ENCODE measurements around the gene KIF5C.

KIF5C gene

DNA sequence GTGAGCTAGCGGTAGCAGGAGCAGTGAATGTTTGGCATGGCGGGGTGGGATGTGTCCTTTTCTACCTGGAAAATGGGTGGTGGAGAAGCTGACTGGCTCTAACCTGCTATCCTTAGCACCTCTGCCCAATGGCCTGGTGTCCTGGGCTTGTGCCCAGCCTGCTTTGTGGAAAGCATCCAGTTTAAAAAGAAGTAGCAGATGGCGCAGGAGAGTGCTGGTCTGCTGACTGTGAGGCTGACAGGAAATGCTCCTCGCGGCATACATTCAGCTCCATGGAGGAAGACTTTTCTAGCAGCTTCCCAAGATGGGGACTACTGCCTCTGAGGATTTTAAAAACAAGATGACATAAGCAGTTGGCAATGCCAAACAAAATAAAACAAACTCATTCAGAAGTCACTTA lies 107.3 kb downstream of the KIF5C start:
- TF ChIP-seq, protein P1, sequence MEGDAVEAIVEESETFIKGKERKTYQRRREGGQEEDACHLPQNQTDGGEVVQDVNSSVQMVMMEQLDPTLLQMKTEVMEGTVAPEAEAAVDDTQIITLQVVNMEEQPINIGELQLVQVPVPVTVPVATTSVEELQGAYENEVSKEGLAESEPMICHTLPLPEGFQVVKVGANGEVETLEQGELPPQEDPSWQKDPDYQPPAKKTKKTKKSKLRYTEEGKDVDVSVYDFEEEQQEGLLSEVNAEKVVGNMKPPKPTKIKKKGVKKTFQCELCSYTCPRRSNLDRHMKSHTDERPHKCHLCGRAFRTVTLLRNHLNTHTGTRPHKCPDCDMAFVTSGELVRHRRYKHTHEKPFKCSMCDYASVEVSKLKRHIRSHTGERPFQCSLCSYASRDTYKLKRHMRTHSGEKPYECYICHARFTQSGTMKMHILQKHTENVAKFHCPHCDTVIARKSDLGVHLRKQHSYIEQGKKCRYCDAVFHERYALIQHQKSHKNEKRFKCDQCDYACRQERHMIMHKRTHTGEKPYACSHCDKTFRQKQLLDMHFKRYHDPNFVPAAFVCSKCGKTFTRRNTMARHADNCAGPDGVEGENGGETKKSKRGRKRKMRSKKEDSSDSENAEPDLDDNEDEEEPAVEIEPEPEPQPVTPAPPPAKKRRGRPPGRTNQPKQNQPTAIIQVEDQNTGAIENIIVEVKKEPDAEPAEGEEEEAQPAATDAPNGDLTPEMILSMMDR (IDR thresholded peaks at IDR 0.05; ENCODE audit: borderline replicate concordance, extremely low read depth, low read length, poor library complexity, severe bottlenecking): no peak
- TF ChIP-seq EZH2 (IDR thresholded peaks at IDR 0.05; ENCODE audit: borderline replicate concordance, low read depth, low read length, severe bottlenecking): no peak
- ATAC-seq (ENCODE audit: insufficient read depth, low read depth): no peak
- Histone ChIP-seq H3K4me3 (ENCODE audit: low read depth in 1 of 2, low read length in 2 of 2) (no peak overlapping the region), H3K27ac (ENCODE audit: low read length) (no peak overlapping the region), H4K20me1 (ENCODE audit: insufficient read depth, low read length) (no peaks in the 10 kb centered on the region), H2AFZ (ENCODE audit: low read depth, low read length) (no peak overlapping the region), H3K36me3 (ENCODE audit: insufficient read depth, low read length) (no peaks in the 10 kb centered on the region), H3K27me3 (ENCODE audit: insufficient read depth, low read length, poor library complexity) (no peaks in the 10 kb centered on the region), H3K9me3 (ENCODE audit: insufficient read depth, low read length, severe bottlenecking) (no peaks in the 10 kb centered on the region), H3K4me1 (ENCODE audit: insufficient read depth, low read length) (no peaks in the 10 kb centered on the region), H3K9ac (ENCODE audit: low read depth, low read length) (no peak overlapping the region), H3K4me2 (ENCODE audit: insufficient read depth, low read length) (no peak overlapping the region), H3K79me2 (ENCODE audit: insufficient read depth, low read length) (no peaks in the 10 kb centered on the region)
- no peak for DNase-seq

DNA sequence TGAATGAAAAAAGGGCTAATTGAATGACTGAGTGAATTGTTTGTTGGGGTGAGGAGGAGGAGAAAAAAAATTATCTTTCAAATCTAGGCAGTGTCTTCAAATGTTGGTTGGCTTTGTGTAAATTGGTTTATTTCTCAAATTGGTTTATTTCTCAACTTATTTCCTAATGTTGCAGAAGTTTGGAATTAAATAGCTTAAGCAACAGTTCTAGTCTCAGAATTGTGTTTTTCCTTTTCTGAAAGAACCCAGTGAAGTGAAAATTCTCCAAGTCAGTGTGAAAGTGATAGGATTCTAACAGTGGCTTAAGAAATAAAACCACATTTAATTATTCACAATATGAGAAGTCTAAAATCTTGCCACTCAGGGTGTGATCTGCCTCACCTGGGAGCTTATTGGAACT lies 108.9 kb downstream of the KIF5C start:
- H3K4me3 ChIP-seq (ENCODE audit: low read depth in 1 of 2, low read length in 2 of 2): no peak overlapping the region
- TF ChIP-seq EZH2 (IDR thresholded peaks at IDR 0.05; ENCODE audit: borderline replicate concordance, low read depth, low read length, severe bottlenecking): no peak
- TF ChIP-seq, protein P1 (IDR thresholded peaks at IDR 0.05; ENCODE audit: borderline replicate concordance, extremely low read depth, low read length, poor library complexity, severe bottlenecking): no peak
- H3K79me2 ChIP-seq (ENCODE audit: insufficient read depth, low read length): no peaks in the 10 kb centered on the region
- H3K27me3 ChIP-seq (ENCODE audit: insufficient read depth, low read length, poor library complexity): no peaks in the 10 kb centered on the region
- DNase-seq (no peak), ATAC-seq (ENCODE audit: insufficient read depth, low read depth) (no peak)
- no peaks in the 10 kb centered on the region for H4K20me1 ChIP-seq (ENCODE audit: insufficient read depth, low read length)
- no peak overlapping the region for H3K4me2 ChIP-seq (ENCODE audit: insufficient read depth, low read length)
- H3K9me3 ChIP-seq (ENCODE audit: insufficient read depth, low read length, severe bottlenecking): no peaks in the 10 kb centered on the region
- no peak overlapping the region for H2AFZ ChIP-seq (ENCODE audit: low read depth, low read length)
- no peaks in the 10 kb centered on the region for H3K4me1 ChIP-seq (ENCODE audit: insufficient read depth, low read length)
- no peak overlapping the region for H3K9ac ChIP-seq (ENCODE audit: low read depth, low read length)
- no peak overlapping the region for H3K27ac ChIP-seq (ENCODE audit: low read length)
- no peaks in the 10 kb centered on the region for H3K36me3 ChIP-seq (ENCODE audit: insufficient read depth, low read length)

- TF ChIP-seq, protein P1 (IDR thresholded peaks at IDR 0.05; ENCODE audit: borderline replicate concordance, extremely low read depth, low read length, poor library complexity, severe bottlenecking): no peak
- TF ChIP-seq EZH2 (IDR thresholded peaks at IDR 0.05; ENCODE audit: borderline replicate concordance, low read depth, low read length, severe bottlenecking): no peak
- ATAC-seq (ENCODE audit: insufficient read depth, low read depth): no peak
Measured at GRCh38 chr2:148984449-148984848, 109.4 kb downstream of the KIF5C start.

DNA sequence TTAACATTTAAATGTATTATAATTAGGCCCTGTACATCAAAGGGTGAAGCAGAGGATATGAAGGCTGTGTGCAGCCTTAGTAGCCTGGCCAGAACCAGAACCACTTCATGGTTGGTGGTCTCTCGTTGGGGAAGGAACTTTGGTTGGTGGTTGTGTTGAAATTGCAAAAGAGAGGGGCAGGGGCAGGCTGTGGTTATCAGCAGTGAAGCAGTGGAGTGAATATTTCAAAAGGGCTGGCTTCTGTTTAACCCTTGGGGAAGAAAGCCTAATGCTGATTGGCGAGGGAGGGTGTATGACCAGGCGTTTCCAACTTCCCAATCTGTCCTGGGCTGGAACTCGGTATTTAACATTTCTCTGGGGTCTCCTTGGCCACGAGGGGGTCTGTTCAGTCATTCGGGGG lies 112.3 kb downstream of the KIF5C start:
- ATAC-seq (ENCODE audit: insufficient read depth, low read depth): no peak
- Histone ChIP-seq H3K9ac (ENCODE audit: low read depth, low read length) (no peak overlapping the region), H3K27ac (ENCODE audit: low read length) (no peak overlapping the region), H4K20me1 (ENCODE audit: insufficient read depth, low read length) (no peaks in the 10 kb centered on the region), H3K79me2 (ENCODE audit: insufficient read depth, low read length) (no peaks in the 10 kb centered on the region), H2AFZ (ENCODE audit: low read depth, low read length) (no peak overlapping the region), H3K4me3 (ENCODE audit: low read depth in 1 of 2, low read length in 2 of 2) (no peak overlapping the region), H3K36me3 (ENCODE audit: insufficient read depth, low read length) (no peaks in the 10 kb centered on the region), H3K9me3 (ENCODE audit: insufficient read depth, low read length, severe bottlenecking) (no peaks in the 10 kb centered on the region), H3K27me3 (ENCODE audit: insufficient read depth, low read length, poor library complexity) (no peaks in the 10 kb centered on the region), H3K4me2 (ENCODE audit: insufficient read depth, low read length) (no peak overlapping the region), H3K4me1 (ENCODE audit: insufficient read depth, low read length) (no peaks in the 10 kb centered on the region)
- TF ChIP-seq, protein P1 (IDR thresholded peaks at IDR 0.05; ENCODE audit: borderline replicate concordance, extremely low read depth, low read length, poor library complexity, severe bottlenecking): no peak
- no peak for TF ChIP-seq EZH2 (IDR thresholded peaks at IDR 0.05; ENCODE audit: borderline replicate concordance, low read depth, low read length, severe bottlenecking)
- DNase-seq: no peak

More at GRCh38 chr2:148984449-148984848, 109.4 kb downstream of the KIF5C start:
- Histone ChIP-seq H3K4me3 (ENCODE audit: low read depth in 1 of 2, low read length in 2 of 2) (no peak overlapping the region), H3K36me3 (ENCODE audit: insufficient read depth, low read length) (no peaks in the 10 kb centered on the region), H3K79me2 (ENCODE audit: insufficient read depth, low read length) (no peaks in the 10 kb centered on the region), H2AFZ (ENCODE audit: low read depth, low read length) (no peak overlapping the region), H3K4me1 (ENCODE audit: insufficient read depth, low read length) (no peaks in the 10 kb centered on the region), H4K20me1 (ENCODE audit: insufficient read depth, low read length) (no peaks in the 10 kb centered on the region), H3K4me2 (ENCODE audit: insufficient read depth, low read length) (no peak overlapping the region), H3K27ac (ENCODE audit: low read length) (no peak overlapping the region), H3K9ac (ENCODE audit: low read depth, low read length) (no peak overlapping the region), H3K9me3 (ENCODE audit: insufficient read depth, low read length, severe bottlenecking) (no peaks in the 10 kb centered on the region), H3K27me3 (ENCODE audit: insufficient read depth, low read length, poor library complexity) (no peaks in the 10 kb centered on the region)
- no peak for DNase-seq
